ENCODE data around the gene PHF21A.

- TF ChIP-seq CTCF (IDR thresholded peaks at IDR 0.05; ENCODE audit: insufficient read depth, low read depth, low read length) (no peak), EZH2 (IDR thresholded peaks at IDR 0.05; ENCODE audit: insufficient read depth, low read length) (no peak)
These were observed 73.7 kb downstream of the PHF21A start for GRCh38 chr11:46047520-46047919.

All from astrocyte (in vitro differentiated cells and primary cell).